HepG2 (cell line): ENCODE measurements around the gene AMPD2.

ENCODE experiments used
- CBX2 ChIP-seq, 2 experiments: fragments of 200-600 bp in 1 of 2; sonication (generic); formaldehyde crosslinking in 1 of 2; IDR thresholded peaks; 2 replicates each; pipeline versions ENCODE4 v1.7.0 to v1.8.1; 2018 to 2022; ENCODE audit warnings: low read depth in 2 of 2, low read length in 1 of 2, mild to moderate bottlenecking in 1 of 2, missing genetic modification reagents in 1 of 2
- FOXO4 ChIP-seq: sonication (generic); formaldehyde crosslinking; conservative IDR thresholded peaks from 2 replicates; pipeline ENCODE4 v1.8.1; 2023; ENCODE audit warnings: missing genetic modification reagents
- HMGXB4 ChIP-seq, 2 experiments: sonication (generic) in 1 of 2; formaldehyde crosslinking in 1 of 2; IDR thresholded peaks; 2 replicates each; pipeline versions ENCODE4 v1.4.0 to v1.6.1; 2018 to 2020; ENCODE audit warnings: missing genetic modification reagents in 2 of 2, borderline replicate concordance in 1 of 2, low read depth in 1 of 2, mild to moderate bottlenecking in 1 of 2, missing biosample characterization in 1 of 2
- MAX ChIP-seq: IDR thresholded peaks from 2 replicates; pipeline ENCODE4 v1.6.1; 2012; ENCODE audit warnings: inconsistent platforms
- MIXL1 ChIP-seq: IDR thresholded peaks from 2 replicates; pipeline ENCODE4 v1.6.1; 2016
- PITX1 ChIP-seq: sonication (generic); formaldehyde crosslinking; IDR thresholded peaks from 2 replicates; pipeline ENCODE4 v1.5.1; 2020; ENCODE audit warnings: mild to moderate bottlenecking, missing genetic modification reagents
- SALL2 ChIP-seq: sonication (generic); formaldehyde crosslinking; IDR thresholded peaks from 2 replicates; pipeline ENCODE4 v1.8.1; 2023; ENCODE audit warnings: mild to moderate bottlenecking, missing genetic modification reagents, inconsistent platforms
- ZNF576 ChIP-seq: sonication (generic); formaldehyde crosslinking; IDR thresholded peaks from 2 replicates; pipeline ENCODE4 v1.4.0; 2020; ENCODE audit warnings: mild to moderate bottlenecking, missing genetic modification reagents
- ZSCAN21 ChIP-seq: sonication (generic); formaldehyde crosslinking; IDR thresholded peaks from 2 replicates; pipeline ENCODE4 v1.8.0; 2022; ENCODE audit warnings: mild to moderate bottlenecking, missing genetic modification reagents, moderate library complexity, borderline replicate concordance
- TF ChIP-seq, protein P1 (sequence below): sonication (generic); formaldehyde crosslinking; IDR thresholded peaks from 2 replicates; pipeline ENCODE4 v1.4.0; 2020; ENCODE audit warnings: mild to moderate bottlenecking, low read depth, missing genetic modification reagents

- no peak for TF ChIP-seq ZNF576 (CRISPR knock-in tag)
- no peak for TF ChIP-seq FOXO4 (CRISPR knock-in tag)
- TF ChIP-seq MAX: no peak
- no peak for TF ChIP-seq SALL2 (CRISPR knock-in tag)
- no peak for TF ChIP-seq MIXL1
- TF ChIP-seq CBX2 (IDR thresholded peaks at IDR 0.05; ENCODE audit: low read depth, low read length): no peak
- no peak for TF ChIP-seq CBX2 (CRISPR knock-in tag; IDR thresholded peaks at IDR 0.05; ENCODE audit: low read depth)
- TF ChIP-seq, protein P1, sequence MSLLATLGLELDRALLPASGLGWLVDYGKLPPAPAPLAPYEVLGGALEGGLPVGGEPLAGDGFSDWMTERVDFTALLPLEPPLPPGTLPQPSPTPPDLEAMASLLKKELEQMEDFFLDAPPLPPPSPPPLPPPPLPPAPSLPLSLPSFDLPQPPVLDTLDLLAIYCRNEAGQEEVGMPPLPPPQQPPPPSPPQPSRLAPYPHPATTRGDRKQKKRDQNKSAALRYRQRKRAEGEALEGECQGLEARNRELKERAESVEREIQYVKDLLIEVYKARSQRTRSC (CRISPR knock-in tag): no peak
- no peak for TF ChIP-seq ZSCAN21
- TF ChIP-seq HMGXB4 (CRISPR knock-in tag; IDR thresholded peaks at IDR 0.05; ENCODE audit: borderline replicate concordance in 1 of 2, low read depth in 1 of 2): no peak
- no peak for TF ChIP-seq PITX1 (CRISPR knock-in tag)
Observed at GRCh38 chr1:109641078-109641740, 21.6 kb downstream of the AMPD2 start.
